A549 (cell line): ENCODE measurements around the gene NEURL2.

ENCODE experiments used
- CTCF ChIP-seq: fragments of >200 bp; sonication (Bioruptor Twin); formaldehyde crosslinking; IDR thresholded peaks from 3 replicates; pipeline ENCODE4 v1.5.1; 2016
- EP300 ChIP-seq, 2 experiments: fragments of >200 bp; sonication (Bioruptor Twin); formaldehyde crosslinking; IDR thresholded peaks; 2 replicates in 1 of 2; 3 replicates in 1 of 2; pipeline ENCODE4 v1.6.1; 2016 to 2017
- KDM1A ChIP-seq: fragments of 200-600 bp; sonication (generic); IDR thresholded peaks from 2 replicates; pipeline ENCODE4 v1.6.1; 2016; ENCODE audit warnings: low read depth, mild to moderate bottlenecking
- KDM5A ChIP-seq: fragments of 200-600 bp; sonication (generic); IDR thresholded peaks from 2 replicates; pipeline ENCODE4 v1.6.1; 2016; ENCODE audit warnings: antibody characterized with exemption, mild to moderate bottlenecking
- PHF8 ChIP-seq: fragments of 200-600 bp; sonication (generic); IDR thresholded peaks from 2 replicates; pipeline ENCODE4 v1.6.1; 2016; ENCODE audit warnings: low read depth, mild to moderate bottlenecking, antibody characterized with exemption, moderate library complexity, borderline replicate concordance
- POLR2A ChIP-seq: IDR thresholded peaks from 2 replicates; pipeline ENCODE4 v1.6.1; 2012; ENCODE audit warnings: mild to moderate bottlenecking, low read length
- RAD21 ChIP-seq, 2 experiments: fragments of >200 bp in 1 of 2; sonication (Bioruptor Twin) in 1 of 2; formaldehyde crosslinking in 1 of 2; IDR thresholded peaks in 1 of 2; conservative IDR thresholded peaks in 1 of 2; 2 replicates in 1 of 2; 3 replicates in 1 of 2; pipeline ENCODE4 v1.6.1; 2012 to 2018; ENCODE audit warnings: inconsistent platforms in 1 of 2
- SMC3 ChIP-seq: fragments of >200 bp; sonication (Bioruptor Twin); formaldehyde crosslinking; IDR thresholded peaks from 3 replicates; pipeline ENCODE4 v1.6.1; 2018; ENCODE audit warnings: inconsistent platforms
- SREBF2 ChIP-seq: fragments of 450-650 bp; IDR thresholded peaks from 2 replicates; pipeline ENCODE4 v1.6.1; 2014; ENCODE audit warnings: mild to moderate bottlenecking, moderate library complexity
- USF2 ChIP-seq: fragments of 450-650 bp; IDR thresholded peaks from 2 replicates; pipeline ENCODE4 v1.6.1; 2014; ENCODE audit warnings: antibody characterized with exemption

GRCh38 chr20:45926731-45927070, 35.7 kb upstream of the NEURL2 start:
- no peak for TF ChIP-seq KDM1A
- no peak for TF ChIP-seq KDM5A
- no peak for TF ChIP-seq SREBF2
- TF ChIP-seq RAD21 (conservative IDR thresholded peaks at IDR 0.05 in 1 of 2, IDR thresholded peaks at IDR 0.05 in 1 of 2): no peak
- TF ChIP-seq CTCF: no peak
- TF ChIP-seq USF2: no peak
- TF ChIP-seq POLR2A: no peak
- no peak for TF ChIP-seq PHF8
- no peak for TF ChIP-seq SMC3
- no peak for TF ChIP-seq EP300 (IDR thresholded peaks at IDR 0.05)
